Liver (tissue), 9 donors: ENCODE data around the gene IGFL1. TPM values are rescaled to one million over a fixed set of nuclear protein-coding genes. Genes with fewer than 3 reads are reported as not detected.
A peak's percentile ranks its signal among the peaks of the same experiment; 100 is the strongest.
"Not testable (repeated sequence)": the region's sequence is repeated elsewhere in the genome, so short reads cannot be mapped to it uniquely, and the experiment has no call there.

Source experiments
- DNase-seq: peaks from one replicate; pipeline ENCODE4 v3.0.0-alpha.2; 2017; ENCODE audit warnings: low spot score
- H3K27ac ChIP-seq, 2 donors: one replicate each; pipeline ENCODE4 v1.7.0; 2013; ENCODE audit warnings: inconsistent platforms in 2 of 2, low read length in 2 of 2, control low read depth in 1 of 2, low read depth in 1 of 2, mild to moderate bottlenecking in 1 of 2
- H3K27me3 ChIP-seq, 4 donors: one replicate each; pipeline versions ENCODE4 v1.6.1 to v1.7.0; 2013; ENCODE audit warnings: low read length in 3 of 4, inconsistent platforms in 1 of 4, mild to moderate bottlenecking in 1 of 4, moderate library complexity in 1 of 4; ENCODE audit not compliant: control insufficient read depth in 4 of 4, insufficient read depth in 4 of 4
- H3K36me3 ChIP-seq, 4 donors: one replicate each; pipeline versions ENCODE4 v1.6.1 to v1.7.0; 2013; ENCODE audit warnings: low read length in 3 of 4, mild to moderate bottlenecking in 3 of 4, low read depth in 1 of 4, moderate library complexity in 1 of 4; ENCODE audit not compliant: control insufficient read depth in 4 of 4, insufficient read depth in 3 of 4
- H3K4me1 ChIP-seq, 4 donors: one replicate each; pipeline versions ENCODE4 v1.6.1 to v1.7.0; 2013; ENCODE audit warnings: low read length in 3 of 4, mild to moderate bottlenecking in 3 of 4, moderate library complexity in 1 of 4; ENCODE audit not compliant: control insufficient read depth in 4 of 4, insufficient read depth in 4 of 4
- H3K4me3 ChIP-seq, 3 donors: one replicate each; pipeline versions ENCODE4 v1.6.1 to v1.7.0; 2013; ENCODE audit warnings: low read length in 3 of 3, control low read depth in 1 of 3, low read depth in 1 of 3, mild to moderate bottlenecking in 1 of 3
- H3K9ac ChIP-seq, 2 donors: one replicate each; pipeline ENCODE4 v1.7.0; 2013; ENCODE audit warnings: low read length in 2 of 2, mild to moderate bottlenecking in 2 of 2, moderate library complexity in 2 of 2, control low read depth in 1 of 2, low read depth in 1 of 2
- H3K9me3 ChIP-seq, 4 donors: one replicate each; pipeline versions ENCODE4 v1.6.1 to v1.7.0; 2013; ENCODE audit warnings: low read length in 3 of 4; ENCODE audit not compliant: control insufficient read depth in 4 of 4
- EGR1 ChIP-seq, 2 donors: IDR thresholded peaks; 2 replicates each; pipeline ENCODE4 v1.6.1; 2016 to 2018; ENCODE audit warnings: antibody characterized with exemption in 2 of 2, low read depth in 2 of 2
- FOXA2 ChIP-seq: IDR thresholded peaks from 2 replicates; pipeline ENCODE4 v1.6.1; 2016; ENCODE audit warnings: antibody characterized with exemption
- JUND ChIP-seq, 2 donors: IDR thresholded peaks; 2 replicates each; pipeline ENCODE4 v1.6.1; 2016; ENCODE audit warnings: antibody characterized with exemption in 2 of 2
- NR2F2 ChIP-seq: IDR thresholded peaks from 2 replicates; pipeline ENCODE4 v1.6.1; 2016; ENCODE audit warnings: antibody characterized with exemption
- RAD21 ChIP-seq, 2 donors: IDR thresholded peaks; 2 replicates each; pipeline ENCODE4 v1.6.1; 2016; ENCODE audit warnings: antibody characterized with exemption in 2 of 2, mild to moderate bottlenecking in 2 of 2
- SP1 ChIP-seq: IDR thresholded peaks from 2 replicates; pipeline ENCODE4 v1.6.1; 2018; ENCODE audit warnings: antibody characterized with exemption, mild to moderate bottlenecking
- TAF1 ChIP-seq: conservative IDR thresholded peaks from 2 replicates; pipeline ENCODE4 v1.6.1; 2016; ENCODE audit warnings: antibody characterized with exemption, mild to moderate bottlenecking
- WGBS: extraction: QIAGEN DNeasy Blood & Tissue Kit; methylation state at CpG from one replicate; pipeline ENCODE4 v1.1.7; 2013; 5-methylcytosine and 5-hydroxymethylcytosine counted together
- polyA plus RNA-seq, 2 donors: library from polyadenylated mRNA; stranded (reverse) in 1 of 2; unstranded in 1 of 2; fragments of 200-250 nt in 1 of 2; fragments of >200 nt in 1 of 2; fragmentation: Nextera tagmentation in 1 of 2; extraction: Ambion mirVana in 1 of 2; gene quantifications; one replicate each; pipeline versions ENCODE4 v1.2.1 to v1.2.3, GENCODE V29; 2013 to 2015
- total RNA-seq, 2 donors: library from RNA; depleted of rRNA; stranded (reverse); fragments of >200 nt; gene quantifications; one replicate each; pipeline ENCODE4 v1.2.3, GENCODE V29; 2014
- TF ChIP-seq, protein P1 (sequence below): IDR thresholded peaks from 2 replicates; pipeline ENCODE4 v1.6.1; 2016; ENCODE audit warnings: antibody characterized with exemption, mild to moderate bottlenecking
- TF ChIP-seq, protein P2 (sequence below): fragments of 150-350 bp; IDR thresholded peaks from 2 replicates; pipeline ENCODE4 v1.5.1; 2017; ENCODE audit warnings: improper control_type of control experiment, low read depth, low read length; ENCODE audit not compliant: missing input control
- donor health status: healthy.
- donor health status: healthy.
- donor health status: healthy.
- donor health status: healthy.
- donor health status: healthy.

IGFL1 gene
- total and polyA plus RNA-seq, 4 donors: not detected

DNA sequence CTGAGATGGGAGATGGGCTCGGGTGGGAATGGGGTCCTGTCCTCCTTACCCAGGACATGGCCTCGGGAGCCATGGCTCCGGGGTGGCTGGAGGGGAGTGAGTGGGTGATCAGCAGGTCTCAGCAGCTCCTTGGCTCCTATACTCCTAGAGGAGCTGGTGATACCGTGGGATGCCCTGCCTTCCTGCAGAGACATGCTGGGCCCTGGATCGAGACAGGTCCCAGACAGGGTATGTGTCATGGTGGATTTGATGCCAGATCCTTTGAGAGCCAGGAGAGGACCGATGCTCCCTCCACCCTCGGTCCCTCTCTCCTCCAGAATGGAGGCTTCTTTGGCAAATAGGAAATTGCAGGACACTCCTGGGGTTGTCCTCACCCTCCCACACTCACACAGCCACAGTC is 32.0 kb downstream of the IGFL1 start:
- not testable (repeated sequence) for H3K9me3 ChIP-seq, H3K27me3 ChIP-seq, DNase-seq, H3K9ac ChIP-seq, H3K4me1 ChIP-seq, H3K36me3 ChIP-seq, H3K27ac ChIP-seq, H3K4me3 ChIP-seq
- 61% methylated on average over 7 of the region's 7 CpGs for WGBS

- 47% methylated on average over 11 of the region's 11 CpGs for WGBS
- not testable (repeated sequence) for H3K27me3 ChIP-seq, H3K9me3 ChIP-seq, DNase-seq, H3K9ac ChIP-seq, H3K4me1 ChIP-seq, H3K4me3 ChIP-seq, H3K36me3 ChIP-seq, H3K27ac ChIP-seq
These were observed 33.2 kb downstream of the IGFL1 start for GRCh38 chr19:46262684-46263296.

DNA sequence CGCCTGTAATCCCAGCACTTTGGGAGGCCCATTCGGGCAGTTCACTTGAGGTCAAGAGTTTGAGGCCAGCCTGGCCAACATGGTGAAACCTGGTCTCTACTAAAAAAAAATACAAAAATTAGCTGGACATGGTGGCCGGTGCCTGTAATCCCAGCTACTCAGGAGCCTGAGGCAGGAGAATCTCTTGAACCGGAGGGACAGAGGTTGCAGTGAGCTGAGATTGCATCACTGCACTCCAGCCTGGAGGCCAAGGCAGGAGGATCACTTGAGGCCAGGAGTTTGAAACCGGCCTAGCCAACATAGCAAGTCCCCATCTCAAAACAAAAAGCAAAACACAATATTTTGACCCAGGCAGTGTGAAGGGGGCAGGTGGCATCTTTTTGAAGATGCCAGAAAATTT is 35.3 kb downstream of the IGFL1 start:
- not testable (repeated sequence) for H3K4me1 ChIP-seq, H3K27me3 ChIP-seq, H3K36me3 ChIP-seq, DNase-seq, H3K4me3 ChIP-seq, H3K27ac ChIP-seq, H3K9me3 ChIP-seq, H3K9ac ChIP-seq
- WGBS: 67% methylated on average over 5 of the region's 5 CpGs

DNA sequence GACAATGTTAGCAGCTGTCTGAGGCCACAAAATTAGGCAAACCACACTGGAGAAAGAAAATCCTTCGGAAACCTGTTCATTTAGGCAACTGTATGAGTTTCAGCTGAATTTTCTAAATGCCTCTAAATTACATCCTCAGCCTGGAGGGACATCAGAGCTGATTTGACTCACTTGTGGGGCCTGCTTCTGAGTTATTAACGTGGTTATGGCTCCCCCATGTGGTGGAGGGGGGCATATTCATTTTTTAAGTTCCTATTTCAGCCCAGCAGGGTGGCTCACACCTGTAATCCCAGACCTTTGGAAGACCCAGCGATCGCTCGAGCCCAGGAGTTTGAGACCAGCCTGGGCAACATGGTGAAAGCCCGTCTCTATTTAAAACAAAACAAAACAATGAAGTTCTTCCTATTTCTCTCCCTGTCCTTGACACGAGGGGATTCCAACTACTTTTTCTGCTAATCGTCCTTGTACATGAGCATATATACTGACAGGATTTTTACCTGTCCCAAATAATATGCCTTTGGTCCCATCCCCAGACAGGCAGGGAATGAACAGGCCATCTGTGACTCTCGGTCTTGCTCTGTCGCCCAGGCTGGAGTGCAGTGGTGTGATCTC is 35.8 kb downstream of the IGFL1 start:
- TF ChIP-seq, protein P1, sequence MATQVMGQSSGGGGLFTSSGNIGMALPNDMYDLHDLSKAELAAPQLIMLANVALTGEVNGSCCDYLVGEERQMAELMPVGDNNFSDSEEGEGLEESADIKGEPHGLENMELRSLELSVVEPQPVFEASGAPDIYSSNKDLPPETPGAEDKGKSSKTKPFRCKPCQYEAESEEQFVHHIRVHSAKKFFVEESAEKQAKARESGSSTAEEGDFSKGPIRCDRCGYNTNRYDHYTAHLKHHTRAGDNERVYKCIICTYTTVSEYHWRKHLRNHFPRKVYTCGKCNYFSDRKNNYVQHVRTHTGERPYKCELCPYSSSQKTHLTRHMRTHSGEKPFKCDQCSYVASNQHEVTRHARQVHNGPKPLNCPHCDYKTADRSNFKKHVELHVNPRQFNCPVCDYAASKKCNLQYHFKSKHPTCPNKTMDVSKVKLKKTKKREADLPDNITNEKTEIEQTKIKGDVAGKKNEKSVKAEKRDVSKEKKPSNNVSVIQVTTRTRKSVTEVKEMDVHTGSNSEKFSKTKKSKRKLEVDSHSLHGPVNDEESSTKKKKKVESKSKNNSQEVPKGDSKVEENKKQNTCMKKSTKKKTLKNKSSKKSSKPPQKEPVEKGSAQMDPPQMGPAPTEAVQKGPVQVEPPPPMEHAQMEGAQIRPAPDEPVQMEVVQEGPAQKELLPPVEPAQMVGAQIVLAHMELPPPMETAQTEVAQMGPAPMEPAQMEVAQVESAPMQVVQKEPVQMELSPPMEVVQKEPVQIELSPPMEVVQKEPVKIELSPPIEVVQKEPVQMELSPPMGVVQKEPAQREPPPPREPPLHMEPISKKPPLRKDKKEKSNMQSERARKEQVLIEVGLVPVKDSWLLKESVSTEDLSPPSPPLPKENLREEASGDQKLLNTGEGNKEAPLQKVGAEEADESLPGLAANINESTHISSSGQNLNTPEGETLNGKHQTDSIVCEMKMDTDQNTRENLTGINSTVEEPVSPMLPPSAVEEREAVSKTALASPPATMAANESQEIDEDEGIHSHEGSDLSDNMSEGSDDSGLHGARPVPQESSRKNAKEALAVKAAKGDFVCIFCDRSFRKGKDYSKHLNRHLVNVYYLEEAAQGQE: no peak
- peak; percentile 94 to 95 for TF ChIP-seq RAD21 (IDR thresholded peaks at IDR 0.05)
- no peak for TF ChIP-seq NR2F2
- no peak for TF ChIP-seq EGR1 (IDR thresholded peaks at IDR 0.05; ENCODE audit: low read depth in 2 of 2)
- TF ChIP-seq SP1: no peak
- no peak for TF ChIP-seq JUND (IDR thresholded peaks at IDR 0.05)
- TF ChIP-seq, protein P2, sequence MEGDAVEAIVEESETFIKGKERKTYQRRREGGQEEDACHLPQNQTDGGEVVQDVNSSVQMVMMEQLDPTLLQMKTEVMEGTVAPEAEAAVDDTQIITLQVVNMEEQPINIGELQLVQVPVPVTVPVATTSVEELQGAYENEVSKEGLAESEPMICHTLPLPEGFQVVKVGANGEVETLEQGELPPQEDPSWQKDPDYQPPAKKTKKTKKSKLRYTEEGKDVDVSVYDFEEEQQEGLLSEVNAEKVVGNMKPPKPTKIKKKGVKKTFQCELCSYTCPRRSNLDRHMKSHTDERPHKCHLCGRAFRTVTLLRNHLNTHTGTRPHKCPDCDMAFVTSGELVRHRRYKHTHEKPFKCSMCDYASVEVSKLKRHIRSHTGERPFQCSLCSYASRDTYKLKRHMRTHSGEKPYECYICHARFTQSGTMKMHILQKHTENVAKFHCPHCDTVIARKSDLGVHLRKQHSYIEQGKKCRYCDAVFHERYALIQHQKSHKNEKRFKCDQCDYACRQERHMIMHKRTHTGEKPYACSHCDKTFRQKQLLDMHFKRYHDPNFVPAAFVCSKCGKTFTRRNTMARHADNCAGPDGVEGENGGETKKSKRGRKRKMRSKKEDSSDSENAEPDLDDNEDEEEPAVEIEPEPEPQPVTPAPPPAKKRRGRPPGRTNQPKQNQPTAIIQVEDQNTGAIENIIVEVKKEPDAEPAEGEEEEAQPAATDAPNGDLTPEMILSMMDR: peak; percentile 97
- TF ChIP-seq TAF1: no peak
- no peak for TF ChIP-seq FOXA2
- no peak overlapping the region for H3K27ac ChIP-seq
- DNase-seq: peak; percentile 72
- H3K9me3 ChIP-seq: no peaks in the 10 kb centered on the region
- H3K9ac ChIP-seq: no peak overlapping the region
- 17% methylated on average over 10 of the region's 10 CpGs for WGBS
- peaks cover 0 to 2% (median 0%) of the 10 kb centered on the region in 4 donors for H3K27me3 ChIP-seq
- no peak overlapping the region for H3K4me3 ChIP-seq
- H3K36me3 ChIP-seq: no peaks in the 10 kb centered on the region
- H3K4me1 ChIP-seq: no peaks in the 10 kb centered on the region
